ENCODE results near the gene CA12.

DNA sequence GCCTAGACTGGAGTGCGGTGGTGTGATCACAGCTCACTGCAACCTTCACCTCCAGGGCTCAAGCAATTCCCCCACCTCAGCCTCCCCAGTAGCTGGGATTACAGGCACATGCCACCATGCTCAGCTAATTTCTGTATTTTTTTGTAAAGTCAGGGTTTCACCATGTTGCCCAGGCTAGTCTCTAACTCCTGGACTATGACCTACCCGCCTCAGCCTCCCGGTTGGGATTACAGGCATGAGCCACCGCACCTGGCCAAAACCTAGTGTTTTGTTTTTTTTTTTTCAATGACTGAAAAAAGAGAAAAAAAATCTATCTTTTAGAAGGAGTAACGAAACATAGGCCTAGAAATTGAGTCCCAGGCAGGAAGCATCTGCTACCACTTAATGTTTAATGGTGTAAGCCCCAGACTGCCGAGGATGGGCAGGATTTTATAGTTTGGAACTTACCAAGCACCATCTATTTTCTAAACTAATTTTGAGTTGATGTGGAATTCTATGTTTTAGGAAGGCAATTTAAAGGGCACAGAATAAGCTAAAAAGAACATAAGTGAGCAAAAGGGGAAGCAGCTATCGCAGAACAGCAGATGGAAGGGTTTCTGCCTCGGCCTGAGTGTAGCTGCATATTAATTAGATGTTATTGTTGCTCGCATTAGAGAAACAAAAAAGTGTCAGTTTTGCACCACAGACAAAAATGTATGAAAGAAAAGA is 24.2 kb upstream of the CA12 start:
- TF ChIP-seq, protein P1, sequence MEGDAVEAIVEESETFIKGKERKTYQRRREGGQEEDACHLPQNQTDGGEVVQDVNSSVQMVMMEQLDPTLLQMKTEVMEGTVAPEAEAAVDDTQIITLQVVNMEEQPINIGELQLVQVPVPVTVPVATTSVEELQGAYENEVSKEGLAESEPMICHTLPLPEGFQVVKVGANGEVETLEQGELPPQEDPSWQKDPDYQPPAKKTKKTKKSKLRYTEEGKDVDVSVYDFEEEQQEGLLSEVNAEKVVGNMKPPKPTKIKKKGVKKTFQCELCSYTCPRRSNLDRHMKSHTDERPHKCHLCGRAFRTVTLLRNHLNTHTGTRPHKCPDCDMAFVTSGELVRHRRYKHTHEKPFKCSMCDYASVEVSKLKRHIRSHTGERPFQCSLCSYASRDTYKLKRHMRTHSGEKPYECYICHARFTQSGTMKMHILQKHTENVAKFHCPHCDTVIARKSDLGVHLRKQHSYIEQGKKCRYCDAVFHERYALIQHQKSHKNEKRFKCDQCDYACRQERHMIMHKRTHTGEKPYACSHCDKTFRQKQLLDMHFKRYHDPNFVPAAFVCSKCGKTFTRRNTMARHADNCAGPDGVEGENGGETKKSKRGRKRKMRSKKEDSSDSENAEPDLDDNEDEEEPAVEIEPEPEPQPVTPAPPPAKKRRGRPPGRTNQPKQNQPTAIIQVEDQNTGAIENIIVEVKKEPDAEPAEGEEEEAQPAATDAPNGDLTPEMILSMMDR (IDR thresholded peaks at IDR 0.05; ENCODE audit: insufficient read depth, low read length) = no peak
- TF ChIP-seq POLR2AphosphoS5 (IDR thresholded peaks at IDR 0.05; ENCODE audit: low read depth) = no peak
- TF ChIP-seq, protein P2, sequence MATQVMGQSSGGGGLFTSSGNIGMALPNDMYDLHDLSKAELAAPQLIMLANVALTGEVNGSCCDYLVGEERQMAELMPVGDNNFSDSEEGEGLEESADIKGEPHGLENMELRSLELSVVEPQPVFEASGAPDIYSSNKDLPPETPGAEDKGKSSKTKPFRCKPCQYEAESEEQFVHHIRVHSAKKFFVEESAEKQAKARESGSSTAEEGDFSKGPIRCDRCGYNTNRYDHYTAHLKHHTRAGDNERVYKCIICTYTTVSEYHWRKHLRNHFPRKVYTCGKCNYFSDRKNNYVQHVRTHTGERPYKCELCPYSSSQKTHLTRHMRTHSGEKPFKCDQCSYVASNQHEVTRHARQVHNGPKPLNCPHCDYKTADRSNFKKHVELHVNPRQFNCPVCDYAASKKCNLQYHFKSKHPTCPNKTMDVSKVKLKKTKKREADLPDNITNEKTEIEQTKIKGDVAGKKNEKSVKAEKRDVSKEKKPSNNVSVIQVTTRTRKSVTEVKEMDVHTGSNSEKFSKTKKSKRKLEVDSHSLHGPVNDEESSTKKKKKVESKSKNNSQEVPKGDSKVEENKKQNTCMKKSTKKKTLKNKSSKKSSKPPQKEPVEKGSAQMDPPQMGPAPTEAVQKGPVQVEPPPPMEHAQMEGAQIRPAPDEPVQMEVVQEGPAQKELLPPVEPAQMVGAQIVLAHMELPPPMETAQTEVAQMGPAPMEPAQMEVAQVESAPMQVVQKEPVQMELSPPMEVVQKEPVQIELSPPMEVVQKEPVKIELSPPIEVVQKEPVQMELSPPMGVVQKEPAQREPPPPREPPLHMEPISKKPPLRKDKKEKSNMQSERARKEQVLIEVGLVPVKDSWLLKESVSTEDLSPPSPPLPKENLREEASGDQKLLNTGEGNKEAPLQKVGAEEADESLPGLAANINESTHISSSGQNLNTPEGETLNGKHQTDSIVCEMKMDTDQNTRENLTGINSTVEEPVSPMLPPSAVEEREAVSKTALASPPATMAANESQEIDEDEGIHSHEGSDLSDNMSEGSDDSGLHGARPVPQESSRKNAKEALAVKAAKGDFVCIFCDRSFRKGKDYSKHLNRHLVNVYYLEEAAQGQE (IDR thresholded peaks at IDR 0.05; ENCODE audit: insufficient replicate concordance, low read depth) = no peak
